GM18526 (cell line): Measurements from ENCODE around the gene ATP8A2.

Experiments
- POLR2A ChIP-seq: IDR thresholded peaks from 3 replicates; pipeline ENCODE4 v1.6.1; 2011; ENCODE audit not compliant: insufficient read length; ENCODE audit errors: extremely low read depth

The ATP8A2 gene

GRCh38 chr13:25939961-25940687 is 568.4 kb downstream of the ATP8A2 start:
- TF ChIP-seq POLR2A, result no peak

- no peak for TF ChIP-seq POLR2A
Measured at GRCh38 chr13:25943081-25943480, 571.3 kb downstream of the ATP8A2 start.

- TF ChIP-seq POLR2A, result no peak
Measured at GRCh38 chr13:25943658-25944057, 571.9 kb downstream of the ATP8A2 start.

- no peak for TF ChIP-seq POLR2A
Measured at GRCh38 chr13:25945596-25945995, 573.8 kb downstream of the ATP8A2 start.

- no peak for TF ChIP-seq POLR2A
Measured at GRCh38 chr13:25946321-25946720, 574.5 kb downstream of the ATP8A2 start.

- TF ChIP-seq POLR2A, result no peak
Measured at GRCh38 chr13:25948910-25949309, 577.1 kb downstream of the ATP8A2 start.

GRCh38 chr13:25951831-25952230 is 580.1 kb downstream of the ATP8A2 start:
- TF ChIP-seq POLR2A, result no peak

GRCh38 chr13:25958986-25959385 is 587.2 kb downstream of the ATP8A2 start:
- no peak for TF ChIP-seq POLR2A

GRCh38 chr13:25961294-25961693 is 589.5 kb downstream of the ATP8A2 start:
- no peak for TF ChIP-seq POLR2A

GRCh38 chr13:25963674-25964073 is 591.9 kb downstream of the ATP8A2 start:
- TF ChIP-seq POLR2A, result no peak

GRCh38 chr13:25965596-25965995 is 593.8 kb downstream of the ATP8A2 start:
- TF ChIP-seq POLR2A, result no peak

- no peak for TF ChIP-seq POLR2A
Measured at GRCh38 chr13:25966086-25966485, 594.3 kb downstream of the ATP8A2 start.

- TF ChIP-seq POLR2A, result no peak
Measured at GRCh38 chr13:25967144-25967543, 595.4 kb downstream of the ATP8A2 start.

GRCh38 chr13:25971047-25971446 is 599.3 kb downstream of the ATP8A2 start:
- TF ChIP-seq POLR2A, result no peak

GRCh38 chr13:25971459-25972145 is 599.8 kb downstream of the ATP8A2 start:
- TF ChIP-seq POLR2A, result no peak

GRCh38 chr13:25973085-25973484 is 601.3 kb downstream of the ATP8A2 start:
- TF ChIP-seq POLR2A, result no peak

- no peak for TF ChIP-seq POLR2A
Measured at GRCh38 chr13:25973576-25973975, 601.8 kb downstream of the ATP8A2 start.
